Body of pancreas (tissue), 4 donors: Measurements from ENCODE around the gene CHCHD10.

Source experiments
- POLR2A ChIP-seq, 3 donors: fragments of 450-650 bp; IDR thresholded peaks; one replicate each; pipeline ENCODE4 v1.6.1; 2016; ENCODE audit warnings: antibody characterized with exemption in 3 of 3, mild to moderate bottlenecking in 2 of 3
- TF ChIP-seq, protein P1 (sequence below), 7 experiments: fragments of 450-650 bp in 4 of 7; fragments of 200-600 bp in 3 of 7; sonication (generic) in 3 of 7; IDR thresholded peaks; one replicate each; pipeline ENCODE4 v1.5.1; 2016 to 2019; ENCODE audit warnings: antibody characterized with exemption in 7 of 7

DNA sequence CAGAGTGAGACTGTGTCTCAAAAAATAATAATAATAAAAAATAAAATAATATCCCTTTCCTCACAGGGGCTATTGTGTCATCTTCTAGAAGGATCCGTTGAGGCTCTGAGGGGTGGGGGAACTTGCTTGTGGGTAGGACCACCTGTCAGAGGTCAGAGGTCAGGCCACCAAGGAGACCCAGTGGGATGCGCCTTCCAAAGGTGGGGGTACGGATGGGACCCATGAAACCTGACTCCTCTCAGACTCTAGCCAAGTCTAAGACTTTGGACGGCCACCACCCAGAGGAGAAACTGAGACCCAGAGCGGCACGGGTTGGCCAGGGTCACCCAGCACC, 4.5 kb upstream of the CHCHD10 start:
- TF ChIP-seq, protein P1, sequence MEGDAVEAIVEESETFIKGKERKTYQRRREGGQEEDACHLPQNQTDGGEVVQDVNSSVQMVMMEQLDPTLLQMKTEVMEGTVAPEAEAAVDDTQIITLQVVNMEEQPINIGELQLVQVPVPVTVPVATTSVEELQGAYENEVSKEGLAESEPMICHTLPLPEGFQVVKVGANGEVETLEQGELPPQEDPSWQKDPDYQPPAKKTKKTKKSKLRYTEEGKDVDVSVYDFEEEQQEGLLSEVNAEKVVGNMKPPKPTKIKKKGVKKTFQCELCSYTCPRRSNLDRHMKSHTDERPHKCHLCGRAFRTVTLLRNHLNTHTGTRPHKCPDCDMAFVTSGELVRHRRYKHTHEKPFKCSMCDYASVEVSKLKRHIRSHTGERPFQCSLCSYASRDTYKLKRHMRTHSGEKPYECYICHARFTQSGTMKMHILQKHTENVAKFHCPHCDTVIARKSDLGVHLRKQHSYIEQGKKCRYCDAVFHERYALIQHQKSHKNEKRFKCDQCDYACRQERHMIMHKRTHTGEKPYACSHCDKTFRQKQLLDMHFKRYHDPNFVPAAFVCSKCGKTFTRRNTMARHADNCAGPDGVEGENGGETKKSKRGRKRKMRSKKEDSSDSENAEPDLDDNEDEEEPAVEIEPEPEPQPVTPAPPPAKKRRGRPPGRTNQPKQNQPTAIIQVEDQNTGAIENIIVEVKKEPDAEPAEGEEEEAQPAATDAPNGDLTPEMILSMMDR (IDR thresholded peaks at IDR 0.05) = no peak
- no peak for TF ChIP-seq POLR2A (IDR thresholded peaks at IDR 0.05)
